WTC11 (cell line): ENCODE measurements around the gene PRMT9.

ENCODE experiments used
- CTCF ChIP-seq: fragments of 200-600 bp; IDR thresholded peaks from 2 replicates; pipeline ENCODE4 v1.8.0; 2022; ENCODE audit warnings: antibody characterized with exemption
- ESRRA ChIP-seq: sonication (generic); formaldehyde crosslinking; IDR thresholded peaks from 2 replicates; pipeline ENCODE4 v1.8.1; 2022; ENCODE audit warnings: mild to moderate bottlenecking, missing genetic modification reagents, borderline replicate concordance
- FOXK1 ChIP-seq: sonication (generic); formaldehyde crosslinking; IDR thresholded peaks from 2 replicates; pipeline ENCODE4 v1.8.0; 2022; ENCODE audit warnings: mild to moderate bottlenecking, moderate library complexity, missing genetic modification reagents
- SMAD3 ChIP-seq: sonication (generic); formaldehyde crosslinking; IDR thresholded peaks from 2 replicates; pipeline ENCODE4 v1.8.0; 2022; ENCODE audit warnings: missing genetic modification reagents, mild to moderate bottlenecking, borderline replicate concordance
- SOX15 ChIP-seq: fragments of 250-450 bp; sonication (Bioruptor Pico); IDR thresholded peaks from 2 replicates; pipeline ENCODE4 v1.9.0; 2021; ENCODE audit warnings: mild to moderate bottlenecking
- ZNF317 ChIP-seq: sonication (generic); formaldehyde crosslinking; IDR thresholded peaks from 2 replicates; pipeline ENCODE4 v1.8.1; 2023; ENCODE audit warnings: low read depth, mild to moderate bottlenecking, moderate library complexity, missing genetic modification reagents, borderline replicate concordance
- ZNF396 ChIP-seq: fragments of 250-450 bp; sonication (Bioruptor Pico); IDR thresholded peaks from 2 replicates; pipeline ENCODE4 v1.8.0; 2021; ENCODE audit warnings: mild to moderate bottlenecking, moderate library complexity, borderline replicate concordance
- TF ChIP-seq, protein P1 (sequence below): sonication (generic); formaldehyde crosslinking; IDR thresholded peaks from 2 replicates; pipeline ENCODE4 v1.8.1; 2023; ENCODE audit warnings: mild to moderate bottlenecking, missing genetic modification reagents

GRCh38 chr4:147655639-147656038, 28.3 kb downstream of the PRMT9 start:
- no peak for TF ChIP-seq CTCF
- TF ChIP-seq, protein P1, sequence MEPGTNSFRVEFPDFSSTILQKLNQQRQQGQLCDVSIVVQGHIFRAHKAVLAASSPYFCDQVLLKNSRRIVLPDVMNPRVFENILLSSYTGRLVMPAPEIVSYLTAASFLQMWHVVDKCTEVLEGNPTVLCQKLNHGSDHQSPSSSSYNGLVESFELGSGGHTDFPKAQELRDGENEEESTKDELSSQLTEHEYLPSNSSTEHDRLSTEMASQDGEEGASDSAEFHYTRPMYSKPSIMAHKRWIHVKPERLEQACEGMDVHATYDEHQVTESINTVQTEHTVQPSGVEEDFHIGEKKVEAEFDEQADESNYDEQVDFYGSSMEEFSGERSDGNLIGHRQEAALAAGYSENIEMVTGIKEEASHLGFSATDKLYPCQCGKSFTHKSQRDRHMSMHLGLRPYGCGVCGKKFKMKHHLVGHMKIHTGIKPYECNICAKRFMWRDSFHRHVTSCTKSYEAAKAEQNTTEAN (CRISPR knock-in tag) = no peak
- no peak for TF ChIP-seq SOX15 (CRISPR knock-in tag)
- TF ChIP-seq ESRRA = no peak
- no peak for TF ChIP-seq ZNF396 (CRISPR knock-in tag)
- no peak for TF ChIP-seq FOXK1 (CRISPR knock-in tag)
- no peak for TF ChIP-seq SMAD3 (CRISPR knock-in tag)
- TF ChIP-seq ZNF317 (CRISPR knock-in tag) = no peak
